ENCODE measurements around the gene CALM3. TPM values are rescaled to one million over a fixed set of nuclear protein-coding genes. Genes with fewer than 3 reads are reported as not detected.

Gene CALM3
- total RNA-seq, 3 donors from 2014 or later (not counting 1 experiment from before 2014, with no cell fraction given), result 218 to 272 (median 235) TPM

DNA sequence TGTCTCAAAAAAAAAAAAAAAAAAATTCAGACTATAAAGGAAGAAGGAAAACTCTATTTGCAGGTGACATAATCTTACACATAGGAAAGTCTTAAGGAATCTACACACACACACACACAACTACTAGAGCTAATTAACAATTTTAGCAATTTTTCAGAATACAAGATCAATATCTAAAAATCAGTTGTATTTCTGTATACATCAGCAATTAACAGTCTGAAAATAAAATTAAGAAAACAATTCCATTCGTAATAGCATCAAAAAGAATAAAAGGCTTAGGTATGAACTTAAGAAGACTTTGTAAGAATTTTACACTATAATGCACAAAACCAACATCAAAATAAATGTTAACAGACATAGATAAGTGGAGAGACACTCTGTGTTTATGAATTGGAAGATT, 15.6 kb upstream of the CALM3 start:
- H3K36me3 ChIP-seq (ENCODE audit: control insufficient read depth, insufficient read depth, low read length), result no peaks in the 10 kb centered on the region
- ATAC-seq, result no peak
- peaks cover 0 to 4% of the 10 kb centered on the region in 2 donors for H3K27me3 Mint-ChIP-seq (ENCODE audit: low read depth in 2 of 2)
- no peak overlapping the region for H3K27ac Mint-ChIP-seq
- no peaks in the 10 kb centered on the region for H3K4me1 ChIP-seq (ENCODE audit: control insufficient read depth, insufficient read depth, low read length)
- no peak for TF ChIP-seq CTCF (IDR thresholded peaks at IDR 0.05)
- no CpG with 5 or more reads among the region's 1 CpG for WGBS (ENCODE audit: insufficient coverage)
- no peaks in the 10 kb centered on the region for H3K9me3 ChIP-seq (ENCODE audit: control insufficient read depth, insufficient read depth, low read length)
- intact Hi-C loops (cut with micrococcal nuclease), result no loop called here
- H3K9me3 Mint-ChIP-seq, result no peaks in the 10 kb centered on the region
- H3K4me1 Mint-ChIP-seq, result no peaks in the 10 kb centered on the region
- no peak overlapping the region for H3K4me3 Mint-ChIP-seq
- no peak overlapping the region for H3K27ac ChIP-seq (ENCODE audit: low read length)
- DNase-seq, result no peak
- no peaks in the 10 kb centered on the region for H3K36me3 Mint-ChIP-seq
- no peak overlapping the region for H3K4me3 ChIP-seq (ENCODE audit: low read length)
- H3K27me3 ChIP-seq (ENCODE audit: control insufficient read depth, insufficient read depth, low read length), result no peaks in the 10 kb centered on the region

DNA sequence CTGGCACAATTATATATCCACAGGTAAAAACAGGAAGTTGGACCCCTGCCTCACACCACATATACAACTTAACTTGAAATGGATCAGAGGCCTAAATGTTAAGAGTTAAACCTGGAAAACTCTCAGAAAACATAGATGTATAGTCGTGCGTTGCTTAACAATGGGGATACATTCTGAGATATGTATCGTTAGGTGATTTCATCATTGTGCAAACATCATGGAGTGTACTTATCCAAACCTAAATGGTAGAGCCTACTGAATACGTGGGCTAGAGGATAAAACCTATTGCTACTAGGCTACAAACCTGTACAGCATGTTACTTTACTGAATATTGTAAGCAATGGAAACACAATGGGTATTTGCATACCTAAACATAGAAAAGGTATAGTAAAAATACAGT, 14.8 kb upstream of the CALM3 start:
- no peak for DNase-seq
- Histone ChIP-seq H3K4me1 (ENCODE audit: control insufficient read depth, insufficient read depth, low read length) (no peaks in the 10 kb centered on the region), H3K9me3 (ENCODE audit: control insufficient read depth, insufficient read depth, low read length) (no peaks in the 10 kb centered on the region), H3K27me3 (ENCODE audit: control insufficient read depth, insufficient read depth, low read length) (no peaks in the 10 kb centered on the region), H3K36me3 (ENCODE audit: control insufficient read depth, insufficient read depth, low read length) (no peaks in the 10 kb centered on the region), H3K27ac (ENCODE audit: low read length) (no peak overlapping the region), H3K4me3 (ENCODE audit: low read length) (no peak overlapping the region)
- H3K27me3 Mint-ChIP-seq (ENCODE audit: low read depth in 2 of 2), result peaks cover 0 to 4% of the 10 kb centered on the region in 2 donors
- no peaks in the 10 kb centered on the region for H3K36me3 Mint-ChIP-seq
- H3K4me1 Mint-ChIP-seq, result no peaks in the 10 kb centered on the region
- H3K27ac Mint-ChIP-seq, result no peak overlapping the region
- intact Hi-C loops (cut with micrococcal nuclease), result no loop called here
- H3K4me3 Mint-ChIP-seq, result no peak overlapping the region
- WGBS (ENCODE audit: insufficient coverage), result 96% methylated on average over 3 of the region's 4 CpGs
- ATAC-seq, result no peak
- H3K9me3 Mint-ChIP-seq, result no peaks in the 10 kb centered on the region
- TF ChIP-seq CTCF (IDR thresholded peaks at IDR 0.05), result no peak

DNA sequence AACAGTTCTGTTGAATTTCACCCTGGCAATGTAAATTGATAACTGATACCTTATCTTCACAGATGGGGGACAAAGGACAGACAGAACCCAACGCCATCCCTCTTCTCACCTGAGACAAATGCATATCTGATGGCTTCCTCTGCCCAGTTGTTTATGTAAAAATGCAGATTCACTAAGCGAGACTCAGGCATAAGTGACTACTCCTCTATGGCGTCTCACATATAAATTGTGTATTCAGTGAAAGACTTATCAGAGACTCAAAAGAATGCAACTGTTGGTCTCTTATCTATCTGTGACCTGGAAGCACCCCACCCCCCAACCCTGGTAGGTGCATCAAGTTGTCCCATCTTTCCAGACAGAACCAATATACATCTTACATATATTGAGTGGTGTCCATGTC, 13.3 kb upstream of the CALM3 start:
- H3K4me3 Mint-ChIP-seq, result no peak overlapping the region
- H3K4me1 Mint-ChIP-seq, result no peaks in the 10 kb centered on the region
- no peaks in the 10 kb centered on the region for H3K9me3 Mint-ChIP-seq
- Histone ChIP-seq H3K4me1 (ENCODE audit: control insufficient read depth, insufficient read depth, low read length) (no peaks in the 10 kb centered on the region), H3K27me3 (ENCODE audit: control insufficient read depth, insufficient read depth, low read length) (no peaks in the 10 kb centered on the region), H3K36me3 (ENCODE audit: control insufficient read depth, insufficient read depth, low read length) (no peaks in the 10 kb centered on the region), H3K9me3 (ENCODE audit: control insufficient read depth, insufficient read depth, low read length) (no peaks in the 10 kb centered on the region), H3K27ac (ENCODE audit: low read length) (no peak overlapping the region), H3K4me3 (ENCODE audit: low read length) (no peak overlapping the region)
- H3K36me3 Mint-ChIP-seq, result no peaks in the 10 kb centered on the region
- ATAC-seq (no peak), DNase-seq (no peak)
- H3K27me3 Mint-ChIP-seq (ENCODE audit: low read depth in 2 of 2), result peaks cover 0 to 4% of the 10 kb centered on the region in 2 donors
- intact Hi-C loops (cut with micrococcal nuclease), result no loop called here
- WGBS (ENCODE audit: insufficient coverage), result 90% methylated on average over 3 of the region's 3 CpGs
- H3K27ac Mint-ChIP-seq, result no peak overlapping the region
- no peak for TF ChIP-seq CTCF (IDR thresholded peaks at IDR 0.05)

DNA sequence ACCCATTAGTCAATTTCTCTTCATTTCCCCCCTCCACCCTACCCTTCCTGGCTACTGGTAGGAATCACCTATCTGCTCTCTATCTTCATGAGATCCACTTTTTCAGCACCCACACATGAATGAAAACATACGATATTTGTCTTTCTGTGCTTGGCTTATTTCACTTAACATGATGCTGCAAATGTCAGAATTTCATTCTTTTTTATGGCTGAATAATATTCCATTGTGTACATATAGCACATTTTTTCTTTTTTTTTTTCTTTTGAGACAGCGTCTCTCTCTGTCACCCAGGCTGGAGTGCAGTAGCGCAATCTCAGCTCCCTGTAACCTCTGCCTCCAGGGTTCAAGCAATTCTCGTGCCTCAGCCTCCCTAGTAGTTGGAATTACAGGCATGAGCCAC, 9.9 kb upstream of the CALM3 start:
- Histone ChIP-seq H3K36me3 (ENCODE audit: control insufficient read depth, insufficient read depth, low read length) (no peaks in the 10 kb centered on the region), H3K4me1 (ENCODE audit: control insufficient read depth, insufficient read depth, low read length) (no peaks in the 10 kb centered on the region), H3K27me3 (ENCODE audit: control insufficient read depth, insufficient read depth, low read length) (no peaks in the 10 kb centered on the region), H3K4me3 (ENCODE audit: low read length) (no peak overlapping the region), H3K9me3 (ENCODE audit: control insufficient read depth, insufficient read depth, low read length) (no peaks in the 10 kb centered on the region), H3K27ac (ENCODE audit: low read length) (no peak overlapping the region)
- no peaks in the 10 kb centered on the region for H3K9me3 Mint-ChIP-seq
- DNase-seq (no peak), ATAC-seq (no peak)
- WGBS (ENCODE audit: insufficient coverage), result 90% methylated on average over 4 of the region's 4 CpGs
- TF ChIP-seq CTCF (IDR thresholded peaks at IDR 0.05), result no peak
- H3K4me3 Mint-ChIP-seq, result no peak overlapping the region
- no peaks in the 10 kb centered on the region for H3K36me3 Mint-ChIP-seq
- no peaks in the 10 kb centered on the region for H3K27me3 Mint-ChIP-seq (ENCODE audit: low read depth in 2 of 2)
- intact Hi-C loops (cut with micrococcal nuclease), result no loop called here
- no peak overlapping the region for H3K27ac Mint-ChIP-seq
- H3K4me1 Mint-ChIP-seq, result no peaks in the 10 kb centered on the region

Data from natural killer cell (primary cell).